AG04450 (cell line): Measurements from ENCODE around the gene TELO2. TPM values are rescaled to one million over a fixed set of nuclear protein-coding genes. Genes with fewer than 3 reads are reported as not detected.

Source experiments
- CTCF ChIA-PET: fragments of 300-600, 350-600 bp; formaldehyde crosslinking; extraction: SDS; loops from one replicate; lab custom pipeline; 2022; ENCODE audit warnings: antibody characterized with exemption, inconsistent platforms; lab: Charles Lee
- POLR2A ChIA-PET: fragments of 350-600 bp; formaldehyde crosslinking; extraction: SDS; loops from one replicate; lab custom pipeline; 2021; ENCODE audit warnings: antibody characterized with exemption, inconsistent platforms; lab: Yijun Ruan, JAX
- DNase-seq: peaks from one replicate; pipeline ENCODE4 v3.0.0-alpha.2; 2011; ENCODE audit warnings: low read depth, low spot score
- H3K27ac ChIP-seq: one replicate; pipeline ENCODE4 v1.5.1; 2012; ENCODE audit warnings: low read depth, low read length, control low read depth
- H3K27me3 ChIP-seq: one replicate; pipeline ENCODE4 v1.6.0; 2012; ENCODE audit warnings: low read length; ENCODE audit not compliant: control insufficient read depth, insufficient read depth
- H3K4me3 ChIP-seq: 2 replicates; pipeline ENCODE4 v1.5.1; 2011; ENCODE audit warnings: mild to moderate bottlenecking, low read depth, low read length, control low read depth
- H3K9me3 ChIP-seq: 2 replicates; pipeline ENCODE4 v1.5.1; 2012; ENCODE audit warnings: low read length; ENCODE audit not compliant: control insufficient read depth, insufficient read depth
- CTCF ChIP-seq: IDR thresholded peaks from 2 replicates; pipeline ENCODE4 v1.5.1; 2011; ENCODE audit warnings: low read depth, low read length, control low read depth, inconsistent platforms
- polyA plus RNA-seq: library from polyadenylated mRNA; depleted of rRNA; stranded (reverse); fragments of >200 nt; gene quantifications from 2 replicates; pipeline ENCODE4 v1.2.3, GENCODE V29; 2011

TELO2 gene
- polyA plus RNA-seq, 1 experiment, result 6.2 TPM

DNA sequence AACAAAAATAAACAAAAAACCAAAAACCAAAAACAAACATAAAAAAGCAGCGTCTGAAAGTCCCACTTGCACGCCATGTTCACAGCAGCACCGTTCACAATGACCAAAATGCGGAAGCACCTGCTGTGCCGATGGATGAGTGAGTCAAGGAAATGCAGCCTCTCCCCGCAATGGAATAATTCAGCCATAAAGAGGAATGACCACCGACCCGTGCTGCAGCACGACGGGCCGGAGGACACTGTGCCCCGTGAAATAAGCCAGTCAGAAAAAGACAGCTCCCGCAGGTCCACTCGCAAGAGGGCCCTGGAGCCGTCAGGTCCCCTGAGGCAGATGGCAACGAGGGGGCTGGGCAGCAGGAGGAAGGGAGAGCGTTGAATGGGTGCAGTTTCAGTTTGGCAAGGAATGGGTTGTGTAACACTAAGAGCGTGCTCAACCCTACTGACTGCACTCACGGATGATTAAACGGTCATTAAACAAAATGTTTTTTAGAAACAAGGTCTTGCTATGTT lies 23.4 kb upstream of the TELO2 start:
- H3K4me3 ChIP-seq, result no peak overlapping the region
- CTCF ChIA-PET, result no interaction called here
- POLR2A ChIA-PET, result no interaction called here
- H3K27ac ChIP-seq, result no peak overlapping the region
- DNase-seq, result no peak
- H3K9me3 ChIP-seq, result peaks cover 15% of the 10 kb centered on the region
- TF ChIP-seq CTCF, result no peak
- H3K27me3 ChIP-seq, result no peaks in the 10 kb centered on the region

- Histone ChIP-seq H3K9me3 (peaks cover 15% of the 10 kb centered on the region), H3K4me3 (no peak overlapping the region), H3K27me3 (no peaks in the 10 kb centered on the region), H3K27ac (peak overlapping the region; percentile 47)
- CTCF ChIA-PET, result no interaction called here
- POLR2A ChIA-PET, result no interaction called here
- no peak for DNase-seq
- no peak for TF ChIP-seq CTCF
Measured at GRCh38 chr16:1470481-1471251, 22.5 kb upstream of the TELO2 start.

- CTCF ChIA-PET, result no interaction called here
- DNase-seq, result no peak
- POLR2A ChIA-PET, result no interaction called here
- no peak for TF ChIP-seq CTCF
- peaks cover 15% of the 10 kb centered on the region for H3K9me3 ChIP-seq
- no peak overlapping the region for H3K4me3 ChIP-seq
- H3K27ac ChIP-seq, result no peak overlapping the region
- H3K27me3 ChIP-seq, result no peaks in the 10 kb centered on the region
Measured at GRCh38 chr16:1471569-1472194, 21.5 kb upstream of the TELO2 start.

DNA sequence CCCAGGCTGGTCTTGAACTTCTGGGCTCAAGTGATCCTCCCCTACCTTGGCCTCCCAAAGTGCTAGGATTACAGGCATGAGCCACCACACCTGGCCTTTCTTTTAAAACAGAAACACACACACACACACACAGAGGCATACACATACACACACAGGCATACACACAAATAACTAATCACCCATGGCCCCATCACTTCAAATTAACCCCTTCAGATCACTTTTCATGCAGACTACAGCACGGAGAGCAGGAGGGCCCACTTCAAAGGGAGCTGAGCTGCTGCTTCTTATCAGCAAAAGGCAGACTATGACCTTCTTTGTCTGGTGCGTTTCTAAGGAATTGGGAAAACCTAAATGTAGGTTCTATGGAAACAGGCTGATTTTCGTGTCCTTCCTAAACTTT lies 20.2 kb upstream of the TELO2 start:
- POLR2A ChIA-PET, result interaction anchor here (0.7 kb wide), 2 partner anchors 272 to 492 kb away, joined by 3 to 4 read pairs; partner anchors contain the start of gene RPS2
- Histone ChIP-seq H3K27me3 (no peaks in the 10 kb centered on the region), H3K27ac (no peak overlapping the region), H3K9me3 (peaks cover 24% of the 10 kb centered on the region), H3K4me3 (no peak overlapping the region)
- no peak for TF ChIP-seq CTCF
- DNase-seq, result no peak
- CTCF ChIA-PET, result no interaction called here
